ENCODE results near the gene MYOM3.

DNA sequence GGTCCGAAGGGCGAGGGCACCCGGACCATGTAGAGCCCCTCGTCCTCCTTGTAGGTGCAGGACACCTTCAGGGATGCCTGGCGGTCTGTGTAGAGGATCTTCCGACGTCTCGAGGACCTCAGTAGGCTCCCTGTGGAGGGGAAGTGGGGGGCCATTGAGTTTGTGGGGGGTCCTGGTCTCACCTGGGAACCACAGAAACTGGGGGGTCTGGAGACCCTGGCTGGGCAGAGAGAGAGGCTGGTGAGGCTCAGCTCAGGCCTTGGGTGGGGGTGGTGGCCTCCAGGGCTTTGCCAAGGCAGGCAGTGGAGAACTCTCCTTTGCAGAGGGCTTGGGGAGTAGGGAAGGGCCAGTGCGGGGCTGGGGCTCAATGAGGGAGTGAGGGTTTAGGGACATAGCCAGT lies 19.0 kb downstream of the MYOM3 start:
- TF ChIP-seq, protein P1, sequence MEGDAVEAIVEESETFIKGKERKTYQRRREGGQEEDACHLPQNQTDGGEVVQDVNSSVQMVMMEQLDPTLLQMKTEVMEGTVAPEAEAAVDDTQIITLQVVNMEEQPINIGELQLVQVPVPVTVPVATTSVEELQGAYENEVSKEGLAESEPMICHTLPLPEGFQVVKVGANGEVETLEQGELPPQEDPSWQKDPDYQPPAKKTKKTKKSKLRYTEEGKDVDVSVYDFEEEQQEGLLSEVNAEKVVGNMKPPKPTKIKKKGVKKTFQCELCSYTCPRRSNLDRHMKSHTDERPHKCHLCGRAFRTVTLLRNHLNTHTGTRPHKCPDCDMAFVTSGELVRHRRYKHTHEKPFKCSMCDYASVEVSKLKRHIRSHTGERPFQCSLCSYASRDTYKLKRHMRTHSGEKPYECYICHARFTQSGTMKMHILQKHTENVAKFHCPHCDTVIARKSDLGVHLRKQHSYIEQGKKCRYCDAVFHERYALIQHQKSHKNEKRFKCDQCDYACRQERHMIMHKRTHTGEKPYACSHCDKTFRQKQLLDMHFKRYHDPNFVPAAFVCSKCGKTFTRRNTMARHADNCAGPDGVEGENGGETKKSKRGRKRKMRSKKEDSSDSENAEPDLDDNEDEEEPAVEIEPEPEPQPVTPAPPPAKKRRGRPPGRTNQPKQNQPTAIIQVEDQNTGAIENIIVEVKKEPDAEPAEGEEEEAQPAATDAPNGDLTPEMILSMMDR (IDR thresholded peaks at IDR 0.05), result no peak
- TF ChIP-seq, protein P2, sequence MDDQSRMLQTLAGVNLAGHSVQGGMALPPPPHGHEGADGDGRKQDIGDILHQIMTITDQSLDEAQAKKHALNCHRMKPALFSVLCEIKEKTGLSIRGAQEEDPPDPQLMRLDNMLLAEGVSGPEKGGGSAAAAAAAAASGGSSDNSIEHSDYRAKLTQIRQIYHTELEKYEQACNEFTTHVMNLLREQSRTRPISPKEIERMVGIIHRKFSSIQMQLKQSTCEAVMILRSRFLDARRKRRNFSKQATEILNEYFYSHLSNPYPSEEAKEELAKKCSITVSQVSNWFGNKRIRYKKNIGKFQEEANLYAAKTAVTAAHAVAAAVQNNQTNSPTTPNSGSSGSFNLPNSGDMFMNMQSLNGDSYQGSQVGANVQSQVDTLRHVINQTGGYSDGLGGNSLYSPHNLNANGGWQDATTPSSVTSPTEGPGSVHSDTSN (IDR thresholded peaks at IDR 0.05), result no peak
- TF ChIP-seq POLR2A (IDR thresholded peaks at IDR 0.05; ENCODE audit: low read length), result no peak
- TF ChIP-seq, protein P3, sequence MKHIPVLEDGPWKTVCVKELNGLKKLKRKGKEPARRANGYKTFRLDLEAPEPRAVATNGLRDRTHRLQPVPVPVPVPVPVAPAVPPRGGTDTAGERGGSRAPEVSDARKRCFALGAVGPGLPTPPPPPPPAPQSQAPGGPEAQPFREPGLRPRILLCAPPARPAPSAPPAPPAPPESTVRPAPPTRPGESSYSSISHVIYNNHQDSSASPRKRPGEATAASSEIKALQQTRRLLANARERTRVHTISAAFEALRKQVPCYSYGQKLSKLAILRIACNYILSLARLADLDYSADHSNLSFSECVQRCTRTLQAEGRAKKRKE (CRISPR knock-in tag; IDR thresholded peaks at IDR 0.05; ENCODE audit: low read depth), result no peak
- TF ChIP-seq, protein P4, sequence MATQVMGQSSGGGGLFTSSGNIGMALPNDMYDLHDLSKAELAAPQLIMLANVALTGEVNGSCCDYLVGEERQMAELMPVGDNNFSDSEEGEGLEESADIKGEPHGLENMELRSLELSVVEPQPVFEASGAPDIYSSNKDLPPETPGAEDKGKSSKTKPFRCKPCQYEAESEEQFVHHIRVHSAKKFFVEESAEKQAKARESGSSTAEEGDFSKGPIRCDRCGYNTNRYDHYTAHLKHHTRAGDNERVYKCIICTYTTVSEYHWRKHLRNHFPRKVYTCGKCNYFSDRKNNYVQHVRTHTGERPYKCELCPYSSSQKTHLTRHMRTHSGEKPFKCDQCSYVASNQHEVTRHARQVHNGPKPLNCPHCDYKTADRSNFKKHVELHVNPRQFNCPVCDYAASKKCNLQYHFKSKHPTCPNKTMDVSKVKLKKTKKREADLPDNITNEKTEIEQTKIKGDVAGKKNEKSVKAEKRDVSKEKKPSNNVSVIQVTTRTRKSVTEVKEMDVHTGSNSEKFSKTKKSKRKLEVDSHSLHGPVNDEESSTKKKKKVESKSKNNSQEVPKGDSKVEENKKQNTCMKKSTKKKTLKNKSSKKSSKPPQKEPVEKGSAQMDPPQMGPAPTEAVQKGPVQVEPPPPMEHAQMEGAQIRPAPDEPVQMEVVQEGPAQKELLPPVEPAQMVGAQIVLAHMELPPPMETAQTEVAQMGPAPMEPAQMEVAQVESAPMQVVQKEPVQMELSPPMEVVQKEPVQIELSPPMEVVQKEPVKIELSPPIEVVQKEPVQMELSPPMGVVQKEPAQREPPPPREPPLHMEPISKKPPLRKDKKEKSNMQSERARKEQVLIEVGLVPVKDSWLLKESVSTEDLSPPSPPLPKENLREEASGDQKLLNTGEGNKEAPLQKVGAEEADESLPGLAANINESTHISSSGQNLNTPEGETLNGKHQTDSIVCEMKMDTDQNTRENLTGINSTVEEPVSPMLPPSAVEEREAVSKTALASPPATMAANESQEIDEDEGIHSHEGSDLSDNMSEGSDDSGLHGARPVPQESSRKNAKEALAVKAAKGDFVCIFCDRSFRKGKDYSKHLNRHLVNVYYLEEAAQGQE (IDR thresholded peaks at IDR 0.05), result no peak
- no peak for TF ChIP-seq HOXB5 (CRISPR knock-in tag; IDR thresholded peaks at IDR 0.05)
- no peak for TF ChIP-seq PHF8 (IDR thresholded peaks at IDR 0.05; ENCODE audit: borderline replicate concordance, low read depth)
- TF ChIP-seq, protein P5, sequence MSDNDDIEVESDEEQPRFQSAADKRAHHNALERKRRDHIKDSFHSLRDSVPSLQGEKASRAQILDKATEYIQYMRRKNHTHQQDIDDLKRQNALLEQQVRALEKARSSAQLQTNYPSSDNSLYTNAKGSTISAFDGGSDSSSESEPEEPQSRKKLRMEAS (IDR thresholded peaks at IDR 0.05), result no peak

Data from A549 (cell line).